GM10266 (cell line): ENCODE measurements around the gene ARPC4.

Experiments
- DNase-seq: peaks from one replicate; pipeline ENCODE4 v3.0.0; 2012; ENCODE audit errors: extremely low spot score
- TF ChIP-seq, protein P1 (sequence below): IDR thresholded peaks from 2 replicates; pipeline ENCODE4 v1.5.1; 2012; ENCODE audit warnings: mild to moderate bottlenecking, low read depth; ENCODE audit not compliant: control insufficient read depth, insufficient read depth; ENCODE audit errors: missing control alignments

The ARPC4 gene

GRCh38 chr3:9820946-9821345, 28.1 kb downstream of the ARPC4 start:
- TF ChIP-seq, protein P1, sequence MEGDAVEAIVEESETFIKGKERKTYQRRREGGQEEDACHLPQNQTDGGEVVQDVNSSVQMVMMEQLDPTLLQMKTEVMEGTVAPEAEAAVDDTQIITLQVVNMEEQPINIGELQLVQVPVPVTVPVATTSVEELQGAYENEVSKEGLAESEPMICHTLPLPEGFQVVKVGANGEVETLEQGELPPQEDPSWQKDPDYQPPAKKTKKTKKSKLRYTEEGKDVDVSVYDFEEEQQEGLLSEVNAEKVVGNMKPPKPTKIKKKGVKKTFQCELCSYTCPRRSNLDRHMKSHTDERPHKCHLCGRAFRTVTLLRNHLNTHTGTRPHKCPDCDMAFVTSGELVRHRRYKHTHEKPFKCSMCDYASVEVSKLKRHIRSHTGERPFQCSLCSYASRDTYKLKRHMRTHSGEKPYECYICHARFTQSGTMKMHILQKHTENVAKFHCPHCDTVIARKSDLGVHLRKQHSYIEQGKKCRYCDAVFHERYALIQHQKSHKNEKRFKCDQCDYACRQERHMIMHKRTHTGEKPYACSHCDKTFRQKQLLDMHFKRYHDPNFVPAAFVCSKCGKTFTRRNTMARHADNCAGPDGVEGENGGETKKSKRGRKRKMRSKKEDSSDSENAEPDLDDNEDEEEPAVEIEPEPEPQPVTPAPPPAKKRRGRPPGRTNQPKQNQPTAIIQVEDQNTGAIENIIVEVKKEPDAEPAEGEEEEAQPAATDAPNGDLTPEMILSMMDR = no peak
- no peak for DNase-seq

- no peak for DNase-seq
- TF ChIP-seq, protein P1 = no peak
These were observed 32.7 kb downstream of the ARPC4 start for GRCh38 chr3:9825451-9826040.

GRCh38 chr3:9826815-9827573, 34.1 kb downstream of the ARPC4 start:
- TF ChIP-seq, protein P1 = peak; percentile 13
- no peak for DNase-seq

GRCh38 chr3:9828801-9829755, 36.2 kb downstream of the ARPC4 start:
- TF ChIP-seq, protein P1 = no peak
- DNase-seq = no peak

GRCh38 chr3:9831253-9831652, 38.4 kb downstream of the ARPC4 start:
- TF ChIP-seq, protein P1 = no peak
- no peak for DNase-seq

DNA sequence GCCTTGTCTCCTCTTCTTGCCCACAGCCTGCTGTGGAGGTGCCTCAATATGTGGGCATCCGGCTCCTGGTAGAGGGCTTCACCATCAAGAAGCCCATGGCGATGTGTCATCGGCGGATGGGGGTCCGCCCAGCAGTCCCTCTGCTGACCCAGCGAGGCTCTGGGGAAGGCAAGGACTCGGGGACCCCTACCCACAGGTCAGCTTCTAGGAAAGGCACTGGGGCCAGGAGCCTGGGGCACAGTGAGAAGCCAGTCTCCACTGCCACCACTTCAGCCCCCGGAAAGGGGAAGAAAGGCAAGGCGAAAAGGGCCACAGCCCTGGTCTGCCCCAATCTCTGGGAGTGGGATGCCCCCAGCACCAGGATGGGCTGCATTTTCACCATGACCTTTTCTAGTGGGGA, 40.2 kb downstream of the ARPC4 start:
- no peak for DNase-seq
- TF ChIP-seq, protein P1 = no peak
